NCI-H748 (cell line): ENCODE results near the gene PSMG4.

Experiments
- DNase-seq: peaks from one replicate; lab custom pipeline; 2025; ENCODE audit not compliant: unreplicated experiment; lab: John Stamatoyannopoulos, UW

The PSMG4 gene, protein sequence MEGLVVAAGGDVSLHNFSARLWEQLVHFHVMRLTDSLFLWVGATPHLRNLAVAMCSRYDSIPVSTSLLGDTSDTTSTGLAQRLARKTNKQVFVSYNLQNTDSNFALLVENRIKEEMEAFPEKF

DNA sequence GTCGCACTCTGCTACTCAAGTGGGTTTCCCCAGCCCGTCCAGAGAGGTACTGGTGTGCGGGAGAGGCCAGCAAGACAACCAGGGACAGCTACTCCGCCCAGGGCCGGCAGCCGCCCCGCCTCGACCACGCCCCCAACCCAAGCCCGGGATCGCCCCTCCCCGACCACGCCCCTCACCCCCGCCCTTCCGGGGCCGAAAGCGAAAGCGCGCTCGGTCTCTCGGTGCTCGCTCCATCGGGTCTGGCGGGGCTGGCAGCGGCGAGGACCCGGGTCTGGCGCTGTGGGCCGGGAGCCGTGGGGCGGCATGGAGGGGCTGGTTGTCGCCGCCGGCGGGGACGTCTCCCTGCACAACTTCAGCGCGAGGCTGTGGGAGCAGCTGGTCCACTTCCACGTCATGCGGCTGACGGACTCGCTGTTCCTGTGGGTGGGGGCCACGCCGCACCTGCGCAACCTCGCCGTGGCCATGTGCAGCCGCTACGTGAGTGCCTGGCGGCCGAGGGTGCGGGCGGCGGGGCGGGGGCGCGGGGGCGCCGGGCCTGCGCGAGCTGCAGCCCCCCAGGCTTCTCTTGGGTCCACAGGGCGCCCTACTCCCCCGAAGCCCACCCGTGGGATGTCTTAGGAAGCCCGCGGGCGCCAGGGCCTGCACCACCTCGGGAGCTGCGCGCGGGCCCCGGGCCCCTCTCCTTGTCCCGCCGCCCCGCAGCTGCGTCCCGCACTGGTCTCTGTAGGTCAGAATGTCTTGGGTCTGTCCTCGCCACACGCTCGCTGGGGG lies at the start of gene PSMG4:
Gene PSMG4 (plus strand): TSS at position 228 of the 771 bp plus-strand sequence. CDS start 76 bp downstream, at position 304.
- DNase-seq: peak; percentile 91

DNA sequence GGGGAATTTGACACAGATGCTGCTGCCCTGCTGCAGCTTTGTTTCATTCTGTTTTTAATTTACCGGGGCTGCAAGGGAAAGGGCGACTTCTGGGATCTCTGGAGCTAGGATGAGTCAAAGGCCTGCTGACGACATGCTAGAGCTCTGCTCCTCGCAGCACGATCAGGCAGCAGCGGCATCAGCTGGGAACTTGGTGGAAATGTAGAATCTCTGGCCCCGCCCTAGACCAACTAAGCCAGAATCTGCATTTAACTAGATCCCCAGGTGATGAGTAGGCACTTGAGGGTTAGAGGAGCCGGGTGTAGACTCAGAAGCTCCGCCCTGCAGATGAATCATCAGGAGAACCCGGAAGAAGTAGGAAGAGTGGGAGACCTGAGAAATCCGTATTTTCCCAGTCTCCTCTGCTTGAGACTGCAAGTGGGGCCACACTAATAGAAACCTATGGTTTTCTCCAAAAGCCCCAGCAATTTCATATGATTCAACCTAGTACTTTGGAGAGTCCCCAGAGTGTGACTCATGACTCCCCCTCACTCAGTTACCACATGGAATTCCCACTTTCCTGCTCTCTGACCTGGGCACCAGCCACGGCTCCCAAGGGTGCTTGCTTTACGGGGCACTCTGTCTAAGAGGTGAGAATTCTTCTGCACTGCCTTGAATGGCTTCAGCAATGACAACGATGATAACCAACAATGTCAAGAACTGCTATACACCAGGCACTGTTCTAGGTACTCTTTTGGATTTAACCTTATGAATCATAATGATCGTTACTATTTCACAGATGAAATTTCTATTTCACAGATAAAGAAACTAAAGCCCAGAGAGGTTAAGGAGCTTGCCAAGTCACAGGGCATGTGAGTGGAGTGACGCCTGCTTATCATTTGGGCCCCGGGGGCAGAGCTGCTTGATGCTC lies 49.4 kb upstream of the PSMG4 start:
- DNase-seq: peak; percentile 83

DNA sequence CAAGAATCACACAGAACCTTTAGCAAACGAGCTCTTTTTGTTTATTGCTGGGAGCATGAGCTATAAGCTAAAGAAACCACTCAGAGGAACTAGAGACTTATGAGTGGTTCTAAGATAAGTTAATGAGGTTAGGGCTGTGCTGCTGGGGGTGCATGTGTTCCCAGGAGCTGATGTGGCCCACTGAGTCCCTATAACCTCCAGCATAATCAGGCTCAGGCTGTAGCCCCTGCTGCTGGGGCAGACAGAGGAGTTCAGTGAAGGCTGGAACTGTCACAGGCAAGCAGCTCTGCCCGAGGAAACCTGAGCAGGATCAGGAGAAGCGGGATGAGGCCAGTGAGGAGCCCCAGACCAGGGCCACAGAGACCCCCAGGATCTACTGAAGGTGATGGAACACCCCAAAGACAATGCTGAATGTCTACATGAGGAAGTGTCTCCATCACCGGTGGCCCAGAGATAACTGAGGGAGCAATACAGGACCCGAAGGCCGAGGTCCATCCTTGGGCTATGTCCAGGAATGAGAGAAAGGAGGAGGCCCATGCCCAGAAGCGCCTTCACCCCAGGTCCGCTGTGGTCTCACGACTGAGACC lies 48.6 kb upstream of the PSMG4 start:
- no peak for DNase-seq

DNA sequence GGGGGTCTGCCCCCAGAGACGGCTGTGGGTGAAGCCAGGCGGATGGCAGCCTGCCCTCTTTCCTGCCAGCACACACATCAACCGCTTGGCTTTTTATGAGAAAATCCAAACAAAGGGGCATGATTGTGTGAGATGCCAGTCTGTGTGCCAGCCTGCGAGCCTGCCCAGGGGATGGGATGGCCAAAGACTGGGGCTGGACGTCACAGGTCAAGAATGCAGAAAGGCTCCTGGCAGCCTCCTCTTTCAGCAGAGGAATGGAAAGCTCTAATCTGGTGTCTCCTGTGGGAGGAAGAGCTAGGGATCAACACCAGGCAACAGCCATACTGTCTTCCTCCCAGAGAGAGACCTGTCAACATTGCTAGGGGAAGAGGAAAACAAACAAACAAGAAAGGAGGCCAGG lies 47.1 kb upstream of the PSMG4 start:
- no peak for DNase-seq

DNA sequence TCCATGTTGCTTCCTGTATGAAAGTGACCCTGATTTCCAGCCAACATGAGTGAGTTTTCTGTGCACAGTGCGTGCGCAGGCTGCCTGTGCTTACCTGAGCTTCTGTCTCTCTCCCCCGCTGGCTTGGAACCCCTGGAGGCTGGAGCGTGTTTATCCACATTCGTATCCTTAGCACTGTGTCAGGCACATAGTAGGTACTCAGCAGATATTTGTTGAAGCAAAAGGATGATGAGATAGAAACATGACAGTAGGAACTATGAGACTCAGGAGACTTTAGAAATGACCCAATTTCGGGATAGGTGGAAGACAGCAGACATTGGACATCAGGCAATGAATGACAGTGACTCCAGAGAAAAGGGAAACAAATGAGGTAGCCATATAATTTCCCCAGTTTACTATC lies 46.5 kb upstream of the PSMG4 start:
- DNase-seq: no peak

DNA sequence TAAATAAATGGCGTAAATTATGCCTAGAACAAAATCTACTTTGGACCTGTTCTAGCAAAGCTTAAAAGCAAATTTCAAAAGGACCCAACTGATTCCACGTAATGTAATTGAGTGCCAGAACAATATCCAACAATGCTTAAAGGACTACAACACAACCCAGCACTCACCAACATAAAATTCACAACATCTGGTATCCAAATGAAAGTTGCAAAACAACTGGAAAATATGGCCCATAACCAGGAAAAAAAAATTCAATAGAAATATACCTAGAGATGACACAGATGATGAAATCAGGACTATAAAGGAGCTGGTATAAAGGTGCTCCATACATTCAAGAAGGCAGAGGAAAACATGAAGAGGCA lies 45.4 kb upstream of the PSMG4 start:
- DNase-seq: no peak

DNA sequence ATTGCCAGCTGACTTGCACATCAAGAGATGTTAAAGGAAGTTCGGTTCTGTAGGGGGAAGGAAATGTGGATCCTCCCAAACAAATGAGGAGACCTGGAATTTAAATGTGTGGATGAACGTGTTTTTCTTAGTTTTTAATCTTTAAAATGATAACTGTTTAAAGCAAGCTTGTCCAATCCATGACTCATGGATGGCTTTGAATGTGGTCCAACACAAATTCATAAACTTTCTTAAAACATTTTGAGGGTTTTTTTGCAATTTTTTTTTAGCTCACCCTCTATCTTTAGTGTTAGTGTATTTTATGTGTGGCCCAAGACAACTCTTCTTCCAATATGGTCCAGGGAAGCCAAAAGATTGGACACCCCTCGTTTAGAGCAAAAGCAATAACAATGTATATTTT lies 43.8 kb upstream of the PSMG4 start:
- DNase-seq: no peak

DNA sequence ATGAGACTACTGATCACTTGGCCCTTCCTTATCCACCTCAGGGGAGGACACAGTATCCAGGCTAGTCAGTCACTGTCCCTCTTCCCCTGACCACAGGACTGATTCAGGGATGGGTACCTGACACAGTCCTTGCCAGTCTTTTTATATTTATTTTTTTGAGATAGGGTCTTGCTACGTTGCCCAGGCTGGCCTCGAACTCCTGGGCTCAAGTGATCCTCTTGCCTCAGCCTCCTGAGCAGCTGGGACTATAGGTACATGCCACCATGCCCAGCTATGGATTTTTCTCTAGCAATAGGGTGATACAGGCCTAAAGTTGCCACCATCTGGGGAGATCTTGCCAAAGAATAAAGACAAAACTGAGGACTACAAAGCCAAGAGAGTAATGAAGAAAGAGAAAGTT lies 41.5 kb upstream of the PSMG4 start:
- no peak for DNase-seq

DNA sequence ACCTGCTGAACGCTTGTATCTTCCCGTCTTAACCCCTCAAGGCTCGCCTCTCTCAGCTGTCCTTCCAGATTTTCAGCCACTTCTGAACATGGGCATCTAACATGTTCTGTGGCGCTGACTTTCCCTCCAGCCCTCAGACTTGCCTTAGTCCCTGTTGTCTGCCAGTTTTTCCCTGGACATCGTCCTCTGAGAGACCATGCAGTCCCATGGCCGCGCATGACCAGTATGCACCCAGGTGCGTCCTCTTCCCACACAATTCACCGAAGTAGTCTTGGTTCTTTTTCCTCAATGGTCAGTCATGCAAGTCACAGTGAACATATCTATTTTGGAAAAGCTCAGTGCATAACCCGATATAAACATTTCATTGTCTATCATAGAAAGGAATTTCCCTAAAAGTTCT lies 40.5 kb upstream of the PSMG4 start:
- no peak for DNase-seq

DNA sequence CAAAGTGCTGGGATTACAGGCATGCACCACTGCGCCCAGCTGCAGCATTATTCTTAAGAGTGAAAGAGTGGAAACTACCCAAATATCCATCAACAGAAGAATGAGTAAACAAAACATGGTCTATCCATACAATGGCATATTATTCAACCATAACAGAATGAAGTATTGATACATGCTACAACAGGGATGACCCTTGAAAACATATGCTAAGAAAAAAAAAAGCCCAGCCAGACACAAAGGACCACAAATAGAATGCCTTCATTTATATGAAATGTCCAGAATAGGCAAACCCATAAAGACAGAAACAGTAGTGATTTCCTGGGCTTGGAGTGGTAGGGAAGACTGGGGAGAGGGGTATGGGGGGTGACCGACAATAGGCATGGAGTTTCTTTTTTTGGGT lies 38.4 kb upstream of the PSMG4 start:
- no peak for DNase-seq

DNA sequence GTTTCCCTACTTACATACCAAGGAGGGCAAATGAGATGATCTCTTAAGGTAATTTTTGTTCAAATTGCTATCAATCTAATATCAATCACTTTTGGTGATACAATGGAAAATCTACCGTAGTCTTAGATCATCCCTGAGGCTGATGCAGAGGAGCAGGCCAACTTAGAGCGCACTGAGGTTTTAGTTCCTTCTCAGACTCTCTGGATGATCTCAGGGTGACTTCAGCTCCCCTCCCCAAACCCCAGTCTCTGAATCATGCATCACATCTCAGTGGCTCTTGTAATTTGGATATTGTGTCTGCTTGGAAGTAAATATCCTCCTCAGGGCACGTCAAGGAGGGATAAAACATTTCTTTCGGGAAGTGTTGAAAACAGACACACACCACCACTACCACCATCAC lies 37.2 kb upstream of the PSMG4 start:
- DNase-seq: no peak

DNA sequence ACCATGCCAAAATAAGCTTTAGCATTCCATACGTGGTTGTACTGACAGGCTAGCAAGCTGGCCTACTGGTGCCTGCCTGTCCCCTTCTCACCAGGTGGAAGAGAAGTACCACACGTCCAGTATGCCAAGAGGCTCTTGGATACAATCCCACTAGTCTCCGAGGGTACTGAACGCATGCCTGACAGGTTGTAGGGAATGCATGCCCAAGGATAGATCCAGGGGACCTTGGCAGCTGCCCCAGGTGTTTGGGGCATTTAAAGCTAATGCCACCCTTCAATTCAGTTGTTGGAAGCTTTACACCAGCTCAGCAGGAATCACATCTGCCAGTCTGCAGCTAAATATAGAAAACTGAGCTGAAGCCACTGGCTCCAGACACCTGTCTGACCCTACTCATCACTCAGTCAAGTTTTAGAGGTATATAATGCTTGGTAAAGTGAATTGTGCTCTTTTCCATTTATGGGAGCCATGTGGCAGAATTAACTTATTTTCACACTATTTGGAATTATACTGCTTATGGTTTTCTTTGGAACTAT lies 36.2 kb upstream of the PSMG4 start:
- DNase-seq: peak; percentile 33

DNA sequence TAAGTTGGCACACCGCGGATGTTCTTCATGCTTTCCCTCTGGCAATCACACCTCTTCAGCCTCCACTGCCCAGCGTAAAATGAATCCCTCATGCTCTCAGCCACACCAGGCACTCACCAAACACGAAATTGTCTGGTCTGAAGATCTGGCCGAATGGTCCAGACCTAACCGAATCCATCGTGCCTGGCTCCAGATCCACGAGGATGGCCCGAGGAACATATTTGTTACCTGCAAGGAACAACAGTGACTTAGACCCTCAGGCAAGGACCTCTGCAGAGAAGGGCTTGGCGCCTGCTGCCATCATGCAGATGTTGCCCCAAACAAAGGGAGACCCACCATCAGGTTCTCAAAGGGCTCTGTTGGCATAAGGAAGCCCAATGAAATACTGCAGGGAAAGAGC lies 32.7 kb upstream of the PSMG4 start:
- no peak for DNase-seq

DNA sequence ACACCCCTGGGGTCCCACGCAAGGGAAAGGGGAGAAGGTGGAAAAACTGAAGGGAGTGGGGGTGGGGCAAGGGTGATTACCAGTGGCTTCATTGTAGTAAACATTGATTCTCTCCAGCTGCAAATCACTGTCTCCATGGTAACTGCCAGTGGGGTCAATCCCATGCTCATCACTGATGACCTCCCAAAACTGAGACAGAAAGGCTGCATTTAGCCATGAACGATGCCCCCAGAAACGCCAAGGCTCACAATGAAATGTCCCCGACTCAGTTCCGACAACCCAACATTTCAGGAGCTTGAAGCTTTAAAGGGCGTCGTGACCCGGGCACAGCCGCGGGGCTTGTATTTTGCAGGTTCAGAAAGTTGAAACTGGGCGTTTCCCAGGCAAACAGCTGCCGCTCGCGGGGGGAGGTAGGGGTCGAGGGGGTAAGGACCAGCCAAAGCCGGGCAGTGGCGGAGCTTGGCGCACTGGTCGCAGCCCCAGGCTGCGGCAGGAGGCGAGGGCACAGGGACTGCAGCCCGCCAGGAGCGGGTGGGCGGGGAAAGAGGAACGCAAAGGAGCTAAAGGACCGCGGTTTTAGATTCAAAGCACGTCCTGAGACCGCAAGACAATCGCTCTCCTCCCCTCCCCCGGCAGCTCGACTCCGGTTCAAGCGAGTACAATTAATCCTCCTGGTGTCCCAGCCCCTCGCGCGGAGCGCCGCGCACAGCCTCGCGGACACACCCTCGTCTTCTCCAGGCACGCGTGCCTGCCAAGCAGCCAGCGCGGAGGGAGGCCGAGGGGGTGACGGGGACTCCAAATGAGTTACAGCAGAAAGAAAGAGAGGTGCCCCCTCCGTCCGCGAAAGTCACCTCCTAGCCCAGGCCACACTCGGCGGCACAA lies 32.0 kb upstream of the PSMG4 start:
- DNase-seq: peak; percentile 89

DNA sequence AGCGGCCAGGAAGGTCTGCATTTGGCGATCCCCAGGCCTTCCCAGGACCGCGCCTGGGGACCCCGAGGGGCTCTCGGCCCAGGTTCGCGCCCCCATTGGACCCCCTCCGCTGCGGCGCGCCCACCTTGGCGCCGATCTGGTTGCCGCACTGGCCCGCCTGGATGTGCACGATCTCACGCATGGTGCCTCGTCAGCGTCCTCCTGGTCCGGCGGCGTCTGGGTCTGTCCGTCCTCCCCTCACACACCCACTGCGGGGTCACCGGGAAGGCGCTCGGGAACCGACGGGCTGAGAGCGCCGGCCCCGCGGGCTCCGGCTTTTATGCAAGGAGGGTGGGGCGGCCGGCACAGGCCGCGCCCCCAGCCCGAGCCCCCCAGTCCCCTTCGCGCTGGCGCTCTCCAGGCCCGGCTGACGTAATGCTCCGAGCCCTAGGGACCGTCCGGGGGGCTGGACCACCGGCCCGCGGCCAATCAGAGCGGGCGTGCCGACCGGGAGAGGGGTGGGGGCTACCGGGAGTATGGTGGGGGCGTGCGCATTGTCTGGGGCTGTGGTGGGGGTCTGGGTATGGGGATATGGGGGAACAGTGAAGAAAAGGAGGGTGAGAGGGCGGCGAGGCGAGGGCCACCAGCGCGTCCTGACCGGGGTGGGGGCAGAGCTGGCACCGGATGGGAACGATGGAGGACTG lies 31.2 kb upstream of the PSMG4 start, which contains the start of gene TUBB2B:
Gene TUBB2B (minus strand): TSS at position 291 of the 683 bp plus-strand sequence. CDS start 110 bp downstream, at position 181.
- peak; percentile 99 for DNase-seq

DNA sequence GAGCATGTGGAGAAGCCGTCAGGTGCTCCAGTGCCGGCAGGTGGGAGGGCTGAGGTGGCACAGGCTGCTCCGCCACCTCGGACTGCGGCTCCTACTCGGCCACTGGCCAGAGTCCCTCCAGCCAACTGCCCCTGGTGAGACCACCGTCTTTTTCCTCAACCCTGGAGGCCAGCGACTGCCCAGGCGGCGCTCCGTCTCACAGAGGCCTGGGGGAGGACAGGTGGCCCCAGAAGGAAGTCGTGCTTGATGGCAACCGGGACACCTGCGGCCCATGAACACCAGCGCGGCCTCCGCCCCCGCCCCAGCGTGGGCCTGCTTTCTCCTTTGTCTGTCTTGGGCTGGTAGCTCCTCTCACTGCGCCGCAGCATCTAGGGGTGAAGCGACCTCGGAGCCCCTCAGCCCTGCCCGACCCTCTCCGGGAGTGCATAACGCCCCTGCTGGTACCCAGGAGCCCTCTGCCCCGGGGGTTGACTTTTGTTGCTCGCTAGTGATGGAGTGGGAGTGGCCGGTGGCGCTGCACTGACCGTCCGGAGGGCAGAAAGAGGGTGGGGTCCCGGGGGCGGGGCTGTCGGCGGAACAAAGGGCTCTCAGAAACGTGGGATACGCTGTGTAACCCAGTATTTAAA lies 30.6 kb upstream of the PSMG4 start:
- DNase-seq: peak; percentile 96

DNA sequence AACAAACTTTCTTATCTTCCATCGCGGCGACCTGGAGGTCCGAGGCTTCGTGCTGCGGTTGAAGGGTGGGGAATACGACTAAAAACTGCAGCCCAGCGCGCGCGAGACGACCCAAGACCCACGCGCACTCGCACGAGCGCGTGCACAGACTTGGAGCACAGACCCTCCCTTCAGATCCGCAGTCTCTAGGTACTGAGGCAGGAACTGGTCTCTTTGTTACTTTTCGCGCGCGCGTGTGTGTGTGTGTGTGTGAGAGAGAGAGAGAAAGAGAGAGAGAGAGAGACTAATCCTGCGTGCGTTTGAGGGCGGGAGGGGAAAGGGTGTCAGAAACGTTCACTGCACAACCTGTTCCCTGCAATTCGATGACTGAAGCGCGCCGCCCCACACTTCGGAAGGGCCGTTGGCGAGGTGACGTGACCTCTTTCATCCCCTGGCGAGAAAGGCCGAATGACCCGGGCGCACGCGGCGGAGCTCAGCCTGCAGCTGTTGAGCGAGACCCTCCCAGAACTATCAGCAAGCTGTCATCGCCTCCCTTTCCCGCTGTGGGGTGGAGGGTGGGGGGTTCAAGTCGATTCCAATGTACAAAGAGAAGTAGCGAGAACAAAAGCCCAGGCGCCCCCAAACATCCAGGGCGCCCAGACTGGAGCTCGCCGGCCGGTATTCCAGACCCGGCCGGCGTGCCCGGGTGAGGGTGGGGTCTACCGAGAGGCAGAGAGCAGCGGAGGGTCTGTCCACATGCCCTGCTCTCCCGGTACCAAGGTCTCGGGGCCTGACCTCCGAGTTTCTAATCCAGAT lies 29.8 kb upstream of the PSMG4 start:
- DNase-seq: peak; percentile 95

DNA sequence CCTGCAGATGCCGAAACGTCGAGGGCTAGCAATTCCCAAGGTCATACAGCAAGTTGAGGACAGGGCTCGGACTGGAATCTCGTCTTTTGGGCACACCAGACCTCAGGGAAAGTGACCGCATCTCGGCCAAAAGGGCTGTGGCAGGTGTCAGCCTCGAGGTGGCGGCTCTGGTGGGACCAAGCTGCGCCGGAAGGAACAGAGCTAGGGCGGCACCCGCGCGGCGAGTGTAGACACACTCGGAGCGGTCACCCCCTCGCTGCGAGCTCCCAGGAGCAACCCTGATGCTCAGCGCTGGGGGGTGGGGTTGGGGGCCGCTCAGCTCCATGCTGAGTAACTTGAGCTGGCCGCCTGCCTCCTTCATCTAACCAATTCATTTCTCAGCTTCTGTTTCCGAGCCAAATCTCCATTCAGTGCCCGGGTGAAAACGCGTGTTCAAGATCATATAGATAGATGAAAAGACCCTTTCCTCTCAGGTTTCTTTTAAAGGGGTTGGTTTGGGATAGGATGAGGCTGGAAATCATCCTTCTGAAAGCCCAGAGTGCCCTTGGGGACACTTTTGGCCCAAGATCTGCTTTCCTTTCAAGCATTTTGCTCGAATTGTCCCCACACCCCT lies 29.1 kb upstream of the PSMG4 start:
- DNase-seq: peak; percentile 94
